GM19099 (cell line): ENCODE data around the gene GATC.

Experiments
- POLR2A ChIP-seq: IDR thresholded peaks from 3 replicates; pipeline ENCODE4 v1.6.1; 2011; ENCODE audit warnings: low read depth; ENCODE audit not compliant: insufficient read length; ENCODE audit errors: extremely low read depth

The GATC gene

DNA sequence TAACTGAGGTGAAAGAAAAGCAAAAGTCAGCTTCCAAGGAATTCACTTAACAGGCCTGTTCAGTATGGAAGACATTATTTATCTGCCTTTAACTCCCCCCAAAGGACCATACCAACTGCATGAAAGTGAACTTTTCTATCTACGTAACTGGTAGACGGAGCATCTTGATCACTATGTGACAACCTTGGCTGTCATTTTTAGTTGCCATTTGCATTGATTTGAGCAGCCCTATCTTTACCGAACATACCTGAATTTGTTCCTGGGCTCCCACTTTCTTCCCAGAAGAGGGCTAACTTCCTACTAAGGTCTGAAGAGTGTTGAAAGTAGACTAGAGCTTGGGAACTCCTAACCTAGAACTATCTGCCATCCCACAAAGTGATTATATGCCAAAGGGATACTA lies 13.9 kb downstream of the GATC start:
- TF ChIP-seq POLR2A, result no peak

DNA sequence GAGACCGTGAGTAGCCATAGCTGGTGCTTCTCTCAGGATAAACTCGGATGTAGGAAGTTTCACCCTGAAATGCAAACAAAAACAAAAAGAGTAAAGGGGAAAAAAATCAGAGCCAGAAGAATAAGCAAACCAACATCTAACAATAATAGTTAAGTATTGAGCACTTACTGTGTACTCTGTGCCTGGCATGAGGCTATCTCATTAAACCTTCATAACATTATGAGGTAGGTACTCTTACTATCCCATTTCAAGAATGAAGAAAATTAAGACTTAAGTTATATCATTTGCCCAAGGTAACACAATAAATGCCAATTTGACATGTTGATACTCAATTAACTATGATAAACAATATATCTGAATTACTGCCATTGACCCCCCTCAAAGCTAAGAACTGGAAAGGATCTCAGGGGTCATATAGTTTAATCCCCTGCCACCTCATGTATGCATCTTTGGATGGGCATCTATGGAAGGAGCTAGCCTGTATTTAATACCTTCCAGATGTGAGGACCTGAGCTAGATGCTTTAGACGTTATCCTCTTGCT lies 15.9 kb downstream of the GATC start:
- TF ChIP-seq POLR2A, result no peak

DNA sequence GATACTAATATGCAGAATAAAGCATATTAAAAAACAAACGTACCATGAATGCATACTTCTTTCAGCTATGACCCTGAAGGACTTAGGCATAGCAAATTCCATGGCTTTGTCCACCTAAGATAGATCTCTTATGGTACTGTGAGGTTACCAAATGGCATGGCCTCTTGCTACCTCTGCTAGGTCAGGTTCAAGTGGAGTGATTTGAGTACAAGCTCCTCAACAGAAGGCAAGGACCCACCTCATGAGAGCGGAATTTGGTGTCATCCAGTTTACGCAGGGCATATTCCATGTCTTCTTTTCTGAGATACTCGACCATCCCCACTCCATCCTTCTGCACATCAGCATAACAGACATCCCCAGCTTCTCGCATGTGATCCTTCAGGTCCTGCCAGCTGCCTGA lies 17.5 kb downstream of the GATC start:
- TF ChIP-seq POLR2A, result no peak

DNA sequence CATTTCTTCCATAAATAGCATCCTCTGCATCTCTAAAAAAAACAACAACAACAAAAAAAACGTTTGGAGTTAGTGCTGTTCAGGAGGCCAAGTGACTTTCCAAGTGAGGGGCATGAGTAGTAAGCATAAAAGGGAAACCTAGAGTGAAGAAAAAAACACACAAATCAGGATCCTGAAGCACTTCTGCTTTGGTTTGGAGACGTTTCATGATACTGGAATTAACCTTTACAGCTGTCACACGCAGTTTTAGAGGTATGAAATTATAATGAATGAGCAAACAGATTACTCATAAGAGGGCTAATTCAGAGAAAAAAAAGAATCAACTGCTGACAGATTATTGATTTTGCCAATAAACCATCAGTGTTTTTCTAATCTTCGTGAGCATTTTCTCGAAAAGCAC lies 19.5 kb downstream of the GATC start:
- TF ChIP-seq POLR2A, result no peak

DNA sequence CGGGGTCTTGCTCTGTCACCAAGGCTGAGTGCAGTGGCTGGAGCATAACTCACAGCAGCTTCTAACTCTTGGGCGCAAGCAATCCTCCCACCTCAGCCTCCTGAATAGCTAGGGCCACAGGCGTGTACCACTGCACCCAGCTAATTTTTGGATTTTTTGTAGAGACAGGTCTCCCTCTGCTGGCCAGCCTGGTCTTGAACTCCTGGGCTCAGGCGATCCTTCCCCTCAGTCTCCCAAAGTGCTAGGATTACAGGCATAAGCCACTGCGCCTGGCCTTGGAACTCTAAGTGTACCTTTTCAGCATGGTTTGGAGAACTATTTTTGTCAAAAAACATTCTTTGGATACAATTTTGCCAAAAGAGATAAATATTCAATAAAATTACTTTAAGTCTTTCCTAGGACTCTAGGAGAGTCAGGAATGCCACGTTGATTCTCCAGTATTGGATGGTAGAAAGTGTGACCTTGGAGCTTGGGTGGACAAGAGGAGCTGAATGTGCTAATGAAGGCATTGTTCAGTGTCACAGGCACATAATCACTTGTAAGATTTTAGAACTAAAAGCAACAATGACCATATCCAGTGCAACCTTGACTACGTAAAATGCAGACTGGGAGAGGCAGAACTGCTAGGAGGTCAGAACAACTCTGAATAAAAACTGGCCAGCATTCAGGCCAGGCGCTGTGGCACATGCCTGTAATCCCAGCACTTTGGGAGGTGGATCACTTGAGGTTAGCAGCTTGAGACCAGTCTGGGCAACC lies 20.5 kb downstream of the GATC start:
- no peak for TF ChIP-seq POLR2A

DNA sequence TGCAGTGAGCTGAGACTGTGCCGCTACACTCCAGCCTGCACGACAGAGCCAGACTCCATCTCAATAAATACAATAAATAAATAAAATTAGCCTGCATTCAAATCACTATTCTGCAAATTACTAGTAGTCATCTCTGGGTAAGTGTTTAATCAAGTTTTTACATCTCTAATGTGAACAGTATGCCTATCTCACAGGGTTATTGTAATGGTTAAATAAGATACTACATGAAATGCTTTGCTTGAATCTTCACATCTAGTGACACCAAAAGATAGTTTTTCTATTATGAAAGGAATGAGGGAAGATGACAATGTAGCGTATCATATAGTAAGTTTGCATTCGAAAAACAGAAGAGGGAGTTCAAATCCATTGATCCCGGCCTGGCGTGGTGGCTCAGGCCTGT lies 21.2 kb downstream of the GATC start:
- TF ChIP-seq POLR2A, result no peak

DNA sequence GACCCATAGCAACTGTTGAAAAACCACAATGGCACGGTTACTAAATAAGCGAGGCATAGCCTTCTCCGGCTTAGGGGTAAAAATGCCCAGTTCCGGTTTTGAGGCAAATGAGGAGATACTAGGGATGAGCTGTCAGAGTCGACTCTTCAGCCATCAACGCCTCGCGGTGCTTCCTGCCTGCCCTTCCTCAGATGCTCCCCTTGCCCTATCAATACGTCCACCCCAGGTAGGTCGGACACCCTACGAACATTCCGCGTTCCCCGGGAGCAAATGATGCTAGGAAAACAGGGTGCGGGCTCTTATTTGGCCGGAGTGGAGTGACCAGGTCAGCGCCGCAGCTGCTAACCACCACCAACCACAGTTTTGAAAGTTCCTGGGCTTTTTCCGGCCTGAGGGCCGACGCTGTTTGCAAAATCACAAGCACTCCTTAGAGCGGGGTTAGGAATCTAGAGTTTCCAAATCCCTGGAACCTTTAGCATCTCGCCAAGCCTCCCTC lies 22.1 kb downstream of the GATC start:
- peak; percentile 48 for TF ChIP-seq POLR2A

DNA sequence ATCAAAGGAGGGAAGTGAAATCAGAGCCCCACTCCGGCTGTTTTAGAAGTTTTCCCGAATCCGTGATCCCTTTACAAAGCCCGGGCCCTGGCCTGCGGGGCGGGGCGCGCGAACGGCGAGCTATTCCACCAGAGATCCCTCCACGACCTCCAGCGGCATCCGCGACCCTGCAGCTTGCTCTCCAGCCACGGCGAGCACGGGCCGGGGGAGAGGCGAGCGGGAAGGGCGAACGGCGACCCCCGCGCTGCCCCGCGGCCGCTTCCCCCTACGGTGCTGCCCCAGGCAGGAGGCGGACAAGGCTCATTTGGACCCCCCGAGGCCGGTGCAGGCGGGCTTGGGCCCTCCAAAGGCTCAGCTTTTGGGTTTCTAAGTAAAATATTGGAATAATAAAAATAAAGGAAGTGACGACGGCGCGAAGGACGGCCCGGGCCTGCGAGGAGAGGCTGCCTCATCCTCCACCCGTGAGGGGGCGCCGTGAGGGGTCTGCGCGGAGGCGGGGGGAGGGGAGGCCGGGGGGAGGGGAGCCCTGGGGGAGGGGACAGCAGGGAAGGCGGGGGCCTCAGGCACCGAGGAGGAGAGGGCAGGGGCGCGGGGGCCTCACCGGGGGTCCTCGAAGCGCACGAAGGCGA lies 22.7 kb downstream of the GATC start:
- TF ChIP-seq POLR2A, result no peak

DNA sequence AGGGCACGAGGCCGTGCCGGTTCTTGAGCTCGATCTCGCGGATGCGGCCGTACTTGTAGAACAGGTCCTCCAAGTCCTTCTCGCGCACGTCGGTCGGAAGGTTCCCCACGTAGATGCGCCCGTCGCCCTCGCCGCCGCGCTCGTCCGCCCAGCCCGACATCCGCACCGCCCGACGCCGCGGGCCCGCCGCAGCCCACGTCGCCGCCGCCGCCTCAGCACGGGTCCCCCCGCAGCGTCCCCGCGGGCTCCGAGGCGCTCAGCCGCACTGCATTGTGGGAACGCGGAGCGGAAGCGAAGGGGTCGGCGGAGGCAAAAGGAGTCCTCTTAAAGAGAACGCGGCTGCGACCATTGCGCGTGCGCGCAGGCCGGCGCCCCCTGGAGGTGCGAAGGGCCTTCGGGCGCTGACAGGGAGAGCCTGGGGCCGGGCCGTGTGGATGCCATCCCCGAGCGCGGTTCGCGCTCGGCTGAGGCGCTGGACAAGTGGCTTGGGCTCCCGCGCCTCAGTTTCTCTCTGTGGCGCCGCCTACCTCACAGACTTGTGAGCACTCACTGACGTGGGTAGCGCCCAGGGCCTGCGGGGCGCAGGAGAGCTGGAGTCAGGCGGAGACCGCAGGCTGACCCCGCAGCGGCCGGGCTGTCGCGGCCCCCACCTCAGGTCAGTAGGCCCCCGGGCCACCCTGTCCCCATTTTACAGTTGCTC lies 23.4 kb downstream of the GATC start, which contains the start of gene SRSF9:
Gene SRSF9 (minus strand): TSS at position 299 of the 700 bp plus-strand sequence. CDS start 139 bp downstream, at position 160.
- TF ChIP-seq POLR2A, result peak; percentile 93

DNA sequence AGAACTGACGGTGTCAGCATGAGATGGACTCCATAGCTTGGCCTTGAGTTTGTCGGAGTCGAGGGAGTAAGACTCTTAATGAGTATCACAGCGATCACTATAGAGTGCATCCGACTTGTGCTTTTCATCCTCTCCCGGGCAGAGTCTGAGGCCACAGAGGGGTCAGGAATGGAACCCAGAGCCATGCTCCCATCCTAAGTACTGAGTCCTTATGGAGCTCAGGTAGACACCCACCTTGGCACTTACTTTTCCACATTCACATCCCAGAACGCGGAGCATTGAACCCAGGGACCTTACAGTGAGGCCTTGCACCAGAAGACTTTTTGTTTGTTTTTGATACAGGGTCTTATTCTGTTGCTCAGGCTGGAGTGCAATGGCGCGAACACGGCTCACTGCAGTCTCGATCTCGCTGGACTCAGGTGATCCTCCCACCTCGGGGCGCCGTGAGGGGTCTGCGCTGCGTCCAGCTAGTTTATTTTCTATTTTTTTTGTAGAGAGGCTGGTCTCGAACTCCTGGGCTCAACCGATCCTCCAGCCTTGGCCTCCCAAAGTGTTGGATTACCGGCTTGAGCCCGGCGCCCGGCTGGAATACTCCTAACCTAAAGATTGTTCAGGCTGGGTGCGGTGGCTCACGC lies 24.0 kb downstream of the GATC start:
- TF ChIP-seq POLR2A, result no peak

DNA sequence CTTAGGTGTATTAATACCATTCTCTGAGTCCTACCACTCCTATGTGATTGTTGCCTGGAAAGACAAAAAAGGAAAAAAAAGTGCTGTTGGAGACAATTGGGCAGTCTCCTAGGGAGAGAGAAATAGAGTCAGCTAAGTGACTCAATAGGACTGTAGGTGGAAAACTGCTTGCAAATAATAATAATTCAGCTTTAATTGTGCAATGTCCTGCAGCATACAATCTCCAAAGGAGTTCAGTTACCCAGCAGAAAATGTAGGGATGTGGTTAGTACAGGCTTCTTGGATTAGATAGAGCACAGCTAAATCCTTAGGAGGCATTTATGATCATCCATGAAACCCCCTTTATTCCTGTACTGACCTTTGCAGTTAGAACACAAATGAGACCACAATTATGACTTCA lies 26.3 kb downstream of the GATC start:
- TF ChIP-seq POLR2A, result no peak

DNA sequence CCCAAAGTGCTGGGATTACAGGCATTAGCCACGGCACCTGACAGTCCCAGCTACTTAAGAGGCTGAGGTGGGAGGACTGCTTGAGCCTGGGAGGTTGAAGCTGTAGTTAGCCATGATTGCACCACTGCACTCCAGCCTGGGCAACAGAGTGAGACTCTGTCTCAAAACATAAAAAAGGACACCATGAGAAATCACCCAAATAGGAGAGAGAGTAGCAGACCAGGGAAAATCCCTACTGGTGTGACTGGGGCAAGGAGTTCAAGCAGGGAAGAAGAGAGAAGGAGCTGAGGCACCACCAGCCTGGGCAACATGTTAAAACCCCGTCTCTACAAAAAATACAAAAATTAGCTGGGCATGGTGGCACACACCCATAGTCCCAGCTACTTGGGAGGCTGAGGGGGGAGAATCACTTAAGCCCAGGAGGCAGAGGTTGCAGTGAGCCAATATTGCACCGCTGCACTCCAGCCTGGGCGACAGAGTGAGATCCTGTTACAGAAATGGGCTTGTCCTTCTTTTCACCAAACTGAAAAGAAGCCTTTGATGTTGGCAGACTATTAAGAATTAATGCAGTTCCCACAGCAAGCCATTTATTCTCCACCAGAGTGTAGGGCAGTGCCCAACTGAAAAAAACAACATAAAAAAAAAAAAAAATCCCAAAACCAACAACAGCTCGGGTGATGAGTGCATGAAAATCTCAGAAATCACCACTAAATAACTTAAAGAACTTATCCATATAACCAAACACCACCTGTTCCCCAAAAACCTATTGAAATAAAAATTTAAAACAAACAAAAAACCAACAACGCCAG lies 27.8 kb downstream of the GATC start:
- TF ChIP-seq POLR2A, result no peak

DNA sequence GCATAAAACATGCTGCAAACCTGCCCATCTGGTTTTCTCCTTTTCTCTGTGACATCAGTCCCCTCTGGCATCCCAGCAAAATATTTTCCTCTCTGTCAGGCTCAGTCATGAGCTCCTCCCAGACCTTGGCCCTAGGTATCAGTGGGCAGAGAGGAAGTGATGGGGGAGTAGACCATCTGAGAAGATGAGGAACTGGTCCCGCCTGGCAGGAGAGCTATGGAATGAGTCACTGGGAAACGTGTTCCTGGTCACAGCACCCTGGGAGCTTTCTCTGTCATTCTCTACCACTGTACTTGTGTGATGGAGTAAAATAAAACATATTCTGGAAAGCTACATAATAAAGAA lies 28.3 kb downstream of the GATC start:
- TF ChIP-seq POLR2A, result no peak

DNA sequence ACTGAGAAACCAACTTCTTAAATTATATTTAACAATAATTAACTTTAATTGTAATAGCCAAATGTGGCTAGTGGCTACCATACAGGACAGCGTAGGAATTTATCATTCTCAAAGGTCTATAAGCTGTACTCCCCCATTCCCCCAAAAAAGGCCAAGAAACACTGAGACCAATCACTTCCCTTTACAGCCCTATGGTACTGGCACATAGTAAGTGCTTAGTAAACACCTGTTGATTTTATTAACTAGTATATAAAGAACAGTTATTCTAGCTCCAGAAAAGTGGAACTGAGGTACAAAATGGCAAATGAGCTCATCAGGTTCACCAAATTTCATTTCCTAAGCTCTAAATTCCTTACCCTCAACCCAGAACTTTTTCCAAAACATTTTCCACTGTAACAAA lies 29.4 kb downstream of the GATC start:
- TF ChIP-seq POLR2A, result no peak
